ENCODE measurements around the gene GLRB. TPM values are rescaled to one million over a fixed set of nuclear protein-coding genes. Genes with fewer than 3 reads are reported as not detected.

GLRB gene
- total and polyA plus RNA-seq, 4 donors, result 0.76 to 6.9 (median 1.4) TPM

GRCh38 chr4:157095716-157096115, 19.8 kb downstream of the GLRB start:
- H3K4me3 ChIP-seq, result no peak overlapping the region
- no peak overlapping the region for H3K27ac ChIP-seq (ENCODE audit: low read depth in 1 of 2, low read length in 1 of 2)
- no peak overlapping the region for H3K9ac ChIP-seq (ENCODE audit: insufficient read depth in 1 of 2, low read length in 2 of 2)
- ATAC-seq (ENCODE audit: insufficient read depth, low FRiP score), result no peak
- WGBS, 2 donors, result 77 to 80% methylated on average over 2 of the region's 2 CpGs
- H3K4me1 ChIP-seq (ENCODE audit: control insufficient read depth in 5 of 5, insufficient read depth in 5 of 5, low read length in 5 of 5), result no peaks in the 10 kb centered on the region
- H3K27me3 ChIP-seq (ENCODE audit: control insufficient read depth in 3 of 3, insufficient read depth in 3 of 3, low read length in 2 of 3), result no peaks in the 10 kb centered on the region
- no peak for TF ChIP-seq CTCF (IDR thresholded peaks at IDR 0.05; ENCODE audit: control extremely low read depth, extremely low read depth)
- H3K9me3 ChIP-seq (ENCODE audit: control insufficient read depth in 4 of 4, insufficient read depth in 3 of 4, low read length in 3 of 4), result no peaks in the 10 kb centered on the region
- no peak for DNase-seq
- H3K36me3 ChIP-seq (ENCODE audit: control insufficient read depth in 4 of 4, insufficient read depth in 4 of 4, low read length in 4 of 4), result no peaks in the 10 kb centered on the region

- Histone ChIP-seq H3K9ac (ENCODE audit: insufficient read depth in 1 of 2, low read length in 2 of 2) (no peak overlapping the region), H3K27ac (ENCODE audit: low read depth in 1 of 2, low read length in 1 of 2) (no peak overlapping the region), H3K4me3 (no peak overlapping the region), H3K36me3 (ENCODE audit: control insufficient read depth in 4 of 4, insufficient read depth in 4 of 4, low read length in 4 of 4) (no peaks in the 10 kb centered on the region), H3K9me3 (ENCODE audit: control insufficient read depth in 4 of 4, insufficient read depth in 3 of 4, low read length in 3 of 4) (no peaks in the 10 kb centered on the region), H3K4me1 (ENCODE audit: control insufficient read depth in 5 of 5, insufficient read depth in 5 of 5, low read length in 5 of 5) (no peaks in the 10 kb centered on the region), H3K27me3 (ENCODE audit: control insufficient read depth in 3 of 3, insufficient read depth in 3 of 3, low read length in 2 of 3) (no peaks in the 10 kb centered on the region)
- no peak for DNase-seq
- 72 to 86% methylated on average over 1 of the region's 1 CpG for WGBS, 2 donors
- ATAC-seq (ENCODE audit: insufficient read depth, low FRiP score), result no peak
- TF ChIP-seq CTCF (IDR thresholded peaks at IDR 0.05; ENCODE audit: control extremely low read depth, extremely low read depth), result no peak
Measured at GRCh38 chr4:157096439-157096838, 20.5 kb downstream of the GLRB start.

GRCh38 chr4:157099506-157099905, 23.6 kb downstream of the GLRB start:
- H3K27me3 ChIP-seq (ENCODE audit: control insufficient read depth in 3 of 3, insufficient read depth in 3 of 3, low read length in 2 of 3), result no peaks in the 10 kb centered on the region
- H3K4me1 ChIP-seq (ENCODE audit: control insufficient read depth in 5 of 5, insufficient read depth in 5 of 5, low read length in 5 of 5), result no peaks in the 10 kb centered on the region
- H3K9me3 ChIP-seq (ENCODE audit: control insufficient read depth in 4 of 4, insufficient read depth in 3 of 4, low read length in 3 of 4), result no peaks in the 10 kb centered on the region
- DNase-seq, result no peak
- no peak overlapping the region for H3K4me3 ChIP-seq
- H3K9ac ChIP-seq (ENCODE audit: insufficient read depth in 1 of 2, low read length in 2 of 2), result no peak overlapping the region
- TF ChIP-seq CTCF (IDR thresholded peaks at IDR 0.05; ENCODE audit: control extremely low read depth, extremely low read depth), result no peak
- WGBS, 2 donors, result 74 to 79% methylated on average over 4 of the region's 4 CpGs
- H3K36me3 ChIP-seq (ENCODE audit: control insufficient read depth in 4 of 4, insufficient read depth in 4 of 4, low read length in 4 of 4), result no peaks in the 10 kb centered on the region
- H3K27ac ChIP-seq (ENCODE audit: low read depth in 1 of 2, low read length in 1 of 2), result no peak overlapping the region
- no peak for ATAC-seq (ENCODE audit: insufficient read depth, low FRiP score)

GRCh38 chr4:157104541-157104940, 28.6 kb downstream of the GLRB start:
- Histone ChIP-seq H3K9me3 (ENCODE audit: control insufficient read depth in 4 of 4, insufficient read depth in 3 of 4, low read length in 3 of 4) (no peaks in the 10 kb centered on the region), H3K4me3 (no peak overlapping the region), H3K4me1 (ENCODE audit: control insufficient read depth in 5 of 5, insufficient read depth in 5 of 5, low read length in 5 of 5) (no peaks in the 10 kb centered on the region), H3K27me3 (ENCODE audit: control insufficient read depth in 3 of 3, insufficient read depth in 3 of 3, low read length in 2 of 3) (no peaks in the 10 kb centered on the region), H3K9ac (ENCODE audit: insufficient read depth in 1 of 2, low read length in 2 of 2) (no peak overlapping the region), H3K36me3 (ENCODE audit: control insufficient read depth in 4 of 4, insufficient read depth in 4 of 4, low read length in 4 of 4) (no peaks in the 10 kb centered on the region), H3K27ac (ENCODE audit: low read depth in 1 of 2, low read length in 1 of 2) (no peak overlapping the region)
- no peak for DNase-seq
- no peak for TF ChIP-seq CTCF (IDR thresholded peaks at IDR 0.05; ENCODE audit: control extremely low read depth, extremely low read depth)
- no peak for ATAC-seq (ENCODE audit: insufficient read depth, low FRiP score)
- WGBS, 2 donors, result 76 to 86% methylated on average over 1 of the region's 1 CpG

Measured in lung (tissue), 12 donors.